AG10803 (cell line): ENCODE results near the gene PERM1.
"Not testable (repeated sequence)": the region's sequence is repeated elsewhere in the genome, so short reads cannot be mapped to it uniquely, and the experiment has no call there.

Experiments
- DNase-seq: peaks from one replicate; pipeline ENCODE4 v3.0.0; 2010; ENCODE audit warnings: low read depth
- H3K4me3 ChIP-seq: 2 replicates; pipeline ENCODE4 v1.5.1; 2011; ENCODE audit warnings: mild to moderate bottlenecking, low read length, control low read depth
- TF ChIP-seq, protein P1 (sequence below): conservative IDR thresholded peaks from 2 replicates; pipeline ENCODE4 v1.5.1; 2011; ENCODE audit warnings: mild to moderate bottlenecking, low read length, control low read depth, inconsistent platforms

Gene PERM1

DNA sequence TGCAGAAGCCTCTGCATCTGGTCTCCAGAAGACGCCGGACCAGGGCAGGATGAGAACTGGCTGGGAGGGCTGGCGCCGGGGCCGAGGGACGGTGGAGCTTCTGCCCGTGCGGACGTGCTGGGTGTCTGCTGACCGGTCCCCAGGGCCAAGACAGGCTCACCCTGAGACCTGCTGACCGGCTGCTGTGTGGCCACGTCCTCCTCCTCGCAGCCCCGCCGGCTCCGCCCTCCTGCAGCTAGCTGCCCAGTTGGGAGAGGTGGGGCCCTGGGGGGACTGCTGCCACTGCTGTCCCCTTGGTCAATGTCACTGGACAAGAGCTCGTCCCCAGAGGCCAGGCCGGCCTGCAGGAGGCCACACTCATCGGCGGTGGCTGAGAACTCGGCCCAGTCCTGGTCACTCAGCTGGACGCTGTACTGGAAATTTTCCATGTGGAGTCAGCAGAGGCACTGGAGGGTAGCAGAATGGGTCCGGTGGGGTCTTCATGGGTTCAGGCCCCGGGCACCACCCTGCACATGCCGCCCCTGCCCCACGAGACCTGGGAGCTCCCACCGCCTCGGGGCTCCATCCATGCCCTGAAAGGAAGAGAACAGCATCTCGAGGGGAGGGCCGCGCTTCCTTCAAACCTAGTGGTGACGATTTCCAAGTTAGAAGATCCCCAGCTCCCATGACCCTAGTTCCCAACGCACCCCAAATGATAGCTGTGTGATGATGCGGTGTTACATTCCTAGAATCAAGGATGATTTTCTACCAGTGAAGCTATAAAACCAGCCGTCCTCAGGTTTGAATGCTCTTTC lies 1.1 kb downstream of the PERM1 start:
- TF ChIP-seq, protein P1, sequence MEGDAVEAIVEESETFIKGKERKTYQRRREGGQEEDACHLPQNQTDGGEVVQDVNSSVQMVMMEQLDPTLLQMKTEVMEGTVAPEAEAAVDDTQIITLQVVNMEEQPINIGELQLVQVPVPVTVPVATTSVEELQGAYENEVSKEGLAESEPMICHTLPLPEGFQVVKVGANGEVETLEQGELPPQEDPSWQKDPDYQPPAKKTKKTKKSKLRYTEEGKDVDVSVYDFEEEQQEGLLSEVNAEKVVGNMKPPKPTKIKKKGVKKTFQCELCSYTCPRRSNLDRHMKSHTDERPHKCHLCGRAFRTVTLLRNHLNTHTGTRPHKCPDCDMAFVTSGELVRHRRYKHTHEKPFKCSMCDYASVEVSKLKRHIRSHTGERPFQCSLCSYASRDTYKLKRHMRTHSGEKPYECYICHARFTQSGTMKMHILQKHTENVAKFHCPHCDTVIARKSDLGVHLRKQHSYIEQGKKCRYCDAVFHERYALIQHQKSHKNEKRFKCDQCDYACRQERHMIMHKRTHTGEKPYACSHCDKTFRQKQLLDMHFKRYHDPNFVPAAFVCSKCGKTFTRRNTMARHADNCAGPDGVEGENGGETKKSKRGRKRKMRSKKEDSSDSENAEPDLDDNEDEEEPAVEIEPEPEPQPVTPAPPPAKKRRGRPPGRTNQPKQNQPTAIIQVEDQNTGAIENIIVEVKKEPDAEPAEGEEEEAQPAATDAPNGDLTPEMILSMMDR = no peak
- no peak for DNase-seq
- H3K4me3 ChIP-seq = no peak overlapping the region

- no peak for DNase-seq
- TF ChIP-seq, protein P1 = no peak
- no peak overlapping the region for H3K4me3 ChIP-seq
These were observed 1.7 kb downstream of the PERM1 start for GRCh38 chr1:980137-980571.

- no peak overlapping the region for H3K4me3 ChIP-seq
- TF ChIP-seq, protein P1 = no peak
- no peak for DNase-seq
These were observed 2.2 kb downstream of the PERM1 start for GRCh38 chr1:979744-980072.

DNA sequence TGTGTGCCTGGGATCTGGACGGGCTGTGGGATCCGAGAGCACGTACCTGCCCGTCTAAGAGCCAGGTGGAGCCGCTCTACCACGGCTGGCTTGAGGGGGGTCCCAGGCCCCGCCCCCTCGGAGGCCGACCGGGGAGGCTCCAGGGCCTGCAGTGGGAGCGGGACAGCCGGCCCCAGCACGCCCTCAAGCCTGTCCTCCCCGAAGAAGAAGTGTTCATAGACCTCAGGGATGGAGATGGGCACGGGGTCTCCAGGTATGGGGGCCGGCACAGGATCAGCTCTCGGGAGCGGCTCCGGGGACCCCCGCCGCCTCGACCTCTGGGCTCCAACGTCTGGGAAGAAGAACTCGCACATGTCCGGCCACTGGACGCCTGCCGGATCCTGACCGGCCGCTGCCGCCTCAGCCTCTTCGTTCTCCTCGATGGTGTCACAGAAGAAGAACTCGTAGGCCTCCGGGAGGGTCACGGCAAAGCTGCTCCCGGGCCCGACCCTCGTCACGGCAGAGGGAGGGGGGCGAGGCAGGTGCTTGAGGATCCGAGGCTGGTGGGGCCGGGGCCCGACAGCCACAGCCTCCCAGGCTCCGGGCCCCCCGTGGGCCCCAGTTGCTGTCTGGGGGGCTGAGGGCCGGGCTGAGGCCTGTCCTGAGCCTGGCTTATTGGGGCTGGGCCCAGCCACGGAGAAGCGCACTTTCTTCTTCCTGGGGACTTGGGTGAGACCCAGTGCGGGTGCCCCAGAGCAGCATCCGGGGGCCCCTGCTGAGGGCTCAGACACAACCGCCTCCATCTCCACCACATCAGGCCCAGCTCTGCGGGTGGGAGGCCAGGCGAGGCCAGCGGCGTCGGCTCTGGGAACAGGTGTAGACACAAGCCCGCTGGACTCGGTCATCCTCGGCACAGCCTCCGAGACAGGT lies 2.8 kb downstream of the PERM1 start:
- H3K4me3 ChIP-seq = no peak overlapping the region
- TF ChIP-seq, protein P1 = no peak
- DNase-seq = no peak

DNA sequence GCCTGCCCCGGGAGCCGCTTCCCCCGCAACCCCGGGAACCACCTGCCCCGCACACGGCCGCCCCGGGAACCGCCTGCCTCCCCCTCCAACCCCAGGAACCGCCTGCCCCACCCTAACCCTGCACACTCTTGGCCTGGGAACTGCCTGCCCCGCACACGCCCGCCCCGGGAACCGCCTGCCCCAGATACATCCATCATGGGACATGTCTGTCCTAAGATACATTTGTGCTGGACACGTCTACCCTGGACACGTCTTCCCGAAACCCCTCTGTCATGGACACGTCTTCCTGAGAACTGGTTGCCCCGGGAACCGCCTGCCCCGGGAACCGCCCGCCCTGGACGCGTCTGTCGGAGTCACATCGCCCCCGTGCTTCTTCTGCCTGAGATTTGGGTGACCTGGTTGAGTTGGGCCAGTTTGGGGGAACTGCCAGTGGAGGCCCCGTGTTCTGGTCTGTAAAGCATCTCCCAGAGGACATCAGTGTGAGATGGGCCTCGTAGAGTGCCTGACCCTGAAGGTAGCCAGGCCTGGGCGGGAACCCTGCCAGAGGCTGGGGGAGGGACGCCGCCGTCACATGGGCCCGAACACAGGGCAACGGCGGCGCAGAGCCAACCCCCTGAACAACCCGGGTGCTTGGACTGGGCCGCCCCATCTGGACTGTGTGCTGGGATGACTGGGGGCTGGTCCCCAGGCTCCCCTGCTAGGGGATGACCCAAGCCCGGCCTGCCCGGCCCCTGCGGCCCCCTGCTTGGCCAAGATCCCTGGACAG lies 3.6 kb downstream of the PERM1 start:
- TF ChIP-seq, protein P1 = no peak
- H3K4me3 ChIP-seq = no peak overlapping the region
- DNase-seq = no peak

GRCh38 chr1:976791-977190 lies 5.1 kb downstream of the PERM1 start:
- DNase-seq, H3K4me3 ChIP-seq: not testable (repeated sequence)
